Measurements from ENCODE around the gene NMNAT2.
A peak's percentile ranks its signal among the peaks of the same experiment; 100 is the strongest.
"Not testable (repeated sequence)": the region's sequence is repeated elsewhere in the genome, so short reads cannot be mapped to it uniquely, and the experiment has no call there.

Gene NMNAT2

GRCh38 chr1:183417772-183418491 is at the start of gene NMNAT2:
NMNAT2 (minus strand) TSS chr1:183418380; CDS start chr1:183418267, 113 bp downstream.
- DNase-seq: peak; percentile 2

- no peak for DNase-seq
These were observed 49.5 kb upstream of the NMNAT2 start for GRCh38 chr1:183467687-183468086.

- no peak for DNase-seq
These were observed 48.6 kb upstream of the NMNAT2 start for GRCh38 chr1:183466781-183467180.

- no peak for DNase-seq
These were observed 45.4 kb upstream of the NMNAT2 start for GRCh38 chr1:183463566-183463965.

GRCh38 chr1:183461350-183461749 is 43.2 kb upstream of the NMNAT2 start:
- no peak for DNase-seq

GRCh38 chr1:183460596-183460995 is 42.4 kb upstream of the NMNAT2 start:
- no peak for DNase-seq

- no peak for DNase-seq
These were observed 39.3 kb upstream of the NMNAT2 start for GRCh38 chr1:183457449-183457848.

- DNase-seq: no peak
These were observed 38.6 kb upstream of the NMNAT2 start for GRCh38 chr1:183456826-183457225.

GRCh38 chr1:183454377-183454776 is 36.2 kb upstream of the NMNAT2 start:
- no peak for DNase-seq

GRCh38 chr1:183450093-183450492 is 31.9 kb upstream of the NMNAT2 start:
- no peak for DNase-seq

- DNase-seq: no peak
These were observed 31.1 kb upstream of the NMNAT2 start for GRCh38 chr1:183449223-183449770.

GRCh38 chr1:183444243-183444642 is 26.1 kb upstream of the NMNAT2 start:
- no peak for DNase-seq

GRCh38 chr1:183443466-183443865 is 25.3 kb upstream of the NMNAT2 start:
- no peak for DNase-seq

- no peak for DNase-seq
These were observed 24.8 kb upstream of the NMNAT2 start for GRCh38 chr1:183443011-183443410.

GRCh38 chr1:183438060-183438459 is 19.9 kb upstream of the NMNAT2 start:
- no peak for DNase-seq

- DNase-seq: no peak
These were observed 17.3 kb upstream of the NMNAT2 start for GRCh38 chr1:183435497-183435896.

GRCh38 chr1:183433703-183434102 is 15.5 kb upstream of the NMNAT2 start:
- no peak for DNase-seq

GRCh38 chr1:183432548-183432875 is 14.3 kb upstream of the NMNAT2 start:
- no peak for DNase-seq

- DNase-seq: no peak
These were observed 13.8 kb upstream of the NMNAT2 start for GRCh38 chr1:183431840-183432547.

GRCh38 chr1:183427591-183427990 is 9.4 kb upstream of the NMNAT2 start:
- DNase-seq: not testable (repeated sequence)

GRCh38 chr1:183424691-183425090 is 6.5 kb upstream of the NMNAT2 start:
- no peak for DNase-seq

- DNase-seq: no peak
These were observed 5.4 kb upstream of the NMNAT2 start for GRCh38 chr1:183423541-183423940.

- no peak for DNase-seq
These were observed 1.2 kb upstream of the NMNAT2 start for GRCh38 chr1:183419399-183419798.

- DNase-seq: no peak
These were observed 516 bp upstream of the NMNAT2 start for GRCh38 chr1:183418696-183419095.
